ENCODE results near the gene DMTF1. TPM values are rescaled to one million over a fixed set of nuclear protein-coding genes. Genes with fewer than 3 reads are reported as not detected.
"Not testable (repeated sequence)": the region's sequence is repeated elsewhere in the genome, so short reads cannot be mapped to it uniquely, and the experiment has no call there.

Gene DMTF1, protein sequence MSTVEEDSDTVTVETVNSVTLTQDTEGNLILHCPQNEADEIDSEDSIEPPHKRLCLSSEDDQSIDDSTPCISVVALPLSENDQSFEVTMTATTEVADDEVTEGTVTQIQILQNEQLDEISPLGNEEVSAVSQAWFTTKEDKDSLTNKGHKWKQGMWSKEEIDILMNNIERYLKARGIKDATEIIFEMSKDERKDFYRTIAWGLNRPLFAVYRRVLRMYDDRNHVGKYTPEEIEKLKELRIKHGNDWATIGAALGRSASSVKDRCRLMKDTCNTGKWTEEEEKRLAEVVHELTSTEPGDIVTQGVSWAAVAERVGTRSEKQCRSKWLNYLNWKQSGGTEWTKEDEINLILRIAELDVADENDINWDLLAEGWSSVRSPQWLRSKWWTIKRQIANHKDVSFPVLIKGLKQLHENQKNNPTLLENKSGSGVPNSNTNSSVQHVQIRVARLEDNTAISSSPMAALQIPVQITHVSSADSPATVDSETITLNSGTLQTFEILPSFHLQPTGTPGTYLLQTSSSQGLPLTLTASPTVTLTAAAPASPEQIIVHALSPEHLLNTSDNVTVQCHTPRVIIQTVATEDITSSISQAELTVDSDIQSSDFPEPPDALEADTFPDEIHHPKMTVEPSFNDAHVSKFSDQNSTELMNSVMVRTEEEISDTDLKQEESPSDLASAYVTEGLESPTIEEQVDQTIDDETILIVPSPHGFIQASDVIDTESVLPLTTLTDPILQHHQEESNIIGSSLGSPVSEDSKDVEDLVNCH
- polyA plus RNA-seq = 10 to 100 TPM; 18.9 to 37.6 TPM

DNA sequence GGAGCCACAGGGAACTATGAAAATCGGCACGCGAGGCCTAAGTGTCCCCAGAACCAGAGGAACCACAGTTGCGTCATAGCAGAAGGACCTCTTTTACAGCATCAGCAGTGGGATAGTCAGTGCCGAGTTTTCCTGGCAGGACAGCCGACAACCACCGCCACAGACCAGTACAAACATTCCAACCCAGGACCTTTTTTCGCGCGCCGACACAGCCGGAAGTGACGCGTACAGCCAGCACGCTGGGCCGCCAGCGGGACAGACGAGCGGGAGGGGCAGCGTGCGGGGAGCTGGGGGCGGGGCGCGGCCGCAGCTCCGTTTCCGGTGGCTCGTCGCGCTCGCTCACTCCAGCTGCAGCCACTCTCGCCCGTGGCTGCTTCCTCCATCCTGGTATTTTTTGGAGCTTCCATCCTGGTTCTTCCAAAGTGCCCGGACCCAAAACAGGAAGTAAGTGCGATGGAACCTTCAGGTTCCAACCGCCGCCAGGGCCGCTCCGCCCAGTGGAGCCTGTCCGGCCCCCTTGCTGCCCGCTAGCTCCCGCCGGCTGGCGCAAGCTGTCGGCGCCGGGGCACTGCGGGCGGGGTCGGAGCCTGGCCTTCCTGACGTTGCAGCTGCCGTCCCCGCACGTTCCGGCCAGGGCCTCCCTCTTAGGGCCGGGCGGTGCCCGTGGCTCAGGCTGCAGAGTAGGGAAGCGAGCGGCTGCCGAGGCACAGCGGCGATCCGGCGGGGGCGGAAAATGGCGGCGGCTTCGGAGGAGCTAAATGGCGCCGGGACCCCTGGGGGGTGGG lies at the start of gene DMTF1:
TSS of gene DMTF1 (plus strand) at position 342 of the 785 bp plus-strand sequence. CDS start 12,489 bp downstream, outside the sequence.
- Histone ChIP-seq H3K4me3 (ENCODE audit: low read depth in 1 of 2, low read length in 2 of 2) (peak within 1 kb of the TSS; percentile 75 to 90), H3K9me3 (ENCODE audit: control insufficient read depth in 2 of 2, insufficient read depth in 1 of 2, low read depth in 1 of 2, low read length in 1 of 2) (no peaks in the 10 kb centered on the region), H3K27ac (ENCODE audit: low read depth in 2 of 2, low read length in 1 of 2) (peak within 1 kb of the TSS; percentile 94 to 96), H3K36me3 (ENCODE audit: control insufficient read depth in 2 of 2, insufficient read depth in 2 of 2, low read length in 1 of 2) (no peaks in the 10 kb centered on the region), H3K4me1 (ENCODE audit: control insufficient read depth in 2 of 2, insufficient read depth in 2 of 2, low read length in 1 of 2) (no peaks in the 10 kb centered on the region), H3K27me3 (ENCODE audit: control insufficient read depth in 1 of 2, insufficient read depth in 2 of 2, low read length in 2 of 2) (no peaks in the 10 kb centered on the region)
- 1% methylated on average over 71 of the region's 71 CpGs for WGBS, 2 donors

DNA sequence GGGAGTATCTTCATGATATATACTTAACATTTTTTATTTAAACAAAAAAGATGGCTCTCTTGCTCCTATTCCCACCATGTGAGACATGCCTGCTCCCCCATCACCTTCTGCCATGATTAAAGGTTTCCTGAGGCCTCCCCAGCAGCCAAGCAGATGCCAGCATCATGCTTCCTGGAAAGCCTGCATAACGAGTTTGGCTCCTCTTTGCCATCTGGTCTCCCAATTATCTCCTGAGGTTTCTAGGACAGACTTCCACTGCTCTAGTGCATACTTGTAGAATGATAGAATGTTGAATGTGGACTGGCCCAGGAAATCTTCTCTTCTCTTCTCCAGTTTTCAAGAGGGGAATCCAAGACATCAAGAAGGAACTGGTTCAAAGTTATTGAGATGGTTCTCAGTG lies 46.9 kb upstream of the DMTF1 start:
- Histone ChIP-seq H3K4me1 (ENCODE audit: control insufficient read depth in 2 of 2, insufficient read depth in 2 of 2, low read length in 1 of 2) (no peaks in the 10 kb centered on the region), H3K27ac (ENCODE audit: low read depth in 2 of 2, low read length in 1 of 2) (no peak overlapping the region), H3K9me3 (ENCODE audit: control insufficient read depth in 2 of 2, insufficient read depth in 1 of 2, low read depth in 1 of 2, low read length in 1 of 2) (no peaks in the 10 kb centered on the region), H3K4me3 (ENCODE audit: low read depth in 1 of 2, low read length in 2 of 2) (no peak overlapping the region), H3K36me3 (ENCODE audit: control insufficient read depth in 2 of 2, insufficient read depth in 2 of 2, low read length in 1 of 2) (no peaks in the 10 kb centered on the region), H3K27me3 (ENCODE audit: control insufficient read depth in 1 of 2, insufficient read depth in 2 of 2, low read length in 2 of 2) (peaks cover 0 to 2% of the 10 kb centered on the region in 2 donors)
- 50 to 57% methylated on average over 1 of the region's 1 CpG for WGBS, 2 donors

DNA sequence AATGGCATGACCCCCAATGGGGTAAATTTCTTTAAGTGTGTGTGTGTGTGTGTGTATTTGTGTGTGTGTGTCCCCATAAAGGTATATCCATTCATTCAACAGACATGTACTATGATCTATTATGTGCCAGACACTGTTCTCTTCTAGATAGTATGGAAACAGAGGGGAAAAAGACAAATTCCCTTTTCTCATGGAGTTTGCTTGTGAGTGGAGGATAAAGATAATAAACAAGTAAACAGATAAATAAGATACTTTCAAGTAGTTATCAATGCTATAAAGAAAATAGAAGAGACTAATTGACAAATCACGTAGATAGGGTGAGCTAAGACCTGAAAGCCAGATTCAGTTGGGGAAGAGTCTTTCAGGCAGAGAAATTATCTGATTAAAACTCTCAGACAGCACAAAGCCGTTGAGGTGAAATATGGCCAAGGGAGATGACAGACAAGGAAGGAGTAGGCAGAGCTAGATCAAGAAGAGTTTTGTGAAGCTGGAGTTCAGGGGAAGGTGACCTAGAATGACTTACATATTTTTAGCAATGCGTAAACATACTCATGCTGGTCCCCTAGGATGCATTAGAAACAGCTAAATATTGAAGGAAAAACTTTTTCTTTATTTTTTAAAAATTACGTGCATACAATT lies 45.2 kb upstream of the DMTF1 start:
- H3K9me3 ChIP-seq (ENCODE audit: control insufficient read depth in 2 of 2, insufficient read depth in 1 of 2, low read depth in 1 of 2, low read length in 1 of 2) = no peaks in the 10 kb centered on the region
- no peak overlapping the region for H3K27ac ChIP-seq (ENCODE audit: low read depth in 2 of 2, low read length in 1 of 2)
- no peaks in the 10 kb centered on the region for H3K27me3 ChIP-seq (ENCODE audit: control insufficient read depth in 1 of 2, insufficient read depth in 2 of 2, low read length in 2 of 2)
- 65 to 72% methylated on average over 4 of the region's 4 CpGs for WGBS, 2 donors
- H3K4me3 ChIP-seq (ENCODE audit: low read depth in 1 of 2, low read length in 2 of 2) = no peak overlapping the region
- H3K36me3 ChIP-seq (ENCODE audit: control insufficient read depth in 2 of 2, insufficient read depth in 2 of 2, low read length in 1 of 2) = no peaks in the 10 kb centered on the region
- no peaks in the 10 kb centered on the region for H3K4me1 ChIP-seq (ENCODE audit: control insufficient read depth in 2 of 2, insufficient read depth in 2 of 2, low read length in 1 of 2)

DNA sequence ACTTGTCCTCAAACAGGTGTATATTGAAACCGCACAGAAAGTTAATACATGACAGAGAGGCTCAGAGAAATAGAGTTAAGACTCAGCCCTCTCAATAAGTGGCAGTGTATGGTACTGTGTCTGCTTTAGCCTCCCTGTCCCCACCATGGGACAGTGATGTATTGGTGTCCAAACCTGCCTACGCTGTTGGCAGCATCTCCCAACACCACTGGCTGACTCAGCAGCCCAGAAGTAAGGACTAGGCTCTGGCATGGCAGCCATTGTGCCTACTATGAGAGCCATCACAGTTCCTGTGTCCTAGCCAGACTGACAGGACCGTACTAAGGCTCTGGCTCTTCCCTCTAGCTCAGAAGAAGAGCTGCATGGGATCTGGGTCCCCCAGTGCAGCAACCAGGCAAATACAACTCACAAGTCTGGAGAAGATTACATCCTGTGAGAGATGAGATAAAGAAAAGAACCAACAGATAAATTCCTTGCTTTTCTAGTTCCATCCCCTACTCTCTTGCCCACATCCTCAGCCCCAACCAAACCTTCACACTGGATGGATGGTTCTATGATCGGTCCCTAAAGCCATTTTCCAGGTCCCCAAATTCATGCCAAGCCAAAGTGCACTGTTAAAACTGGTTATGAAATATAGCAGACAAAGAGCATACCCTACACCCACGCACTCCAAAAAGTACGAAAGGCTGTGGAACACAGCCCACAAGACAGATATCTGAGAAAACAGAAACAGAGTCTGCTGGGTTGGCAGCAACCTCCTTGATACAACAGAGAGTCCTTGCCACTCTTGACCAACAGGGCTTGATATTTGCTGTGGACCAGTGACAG lies 44.1 kb upstream of the DMTF1 start:
- WGBS, 2 donors = 78 to 82% methylated on average over 6 of the region's 6 CpGs
- Histone ChIP-seq H3K4me1 (ENCODE audit: control insufficient read depth in 2 of 2, insufficient read depth in 2 of 2, low read length in 1 of 2) (no peaks in the 10 kb centered on the region), H3K4me3 (ENCODE audit: low read depth in 1 of 2, low read length in 2 of 2) (no peak overlapping the region), H3K27me3 (ENCODE audit: control insufficient read depth in 1 of 2, insufficient read depth in 2 of 2, low read length in 2 of 2) (no peaks in the 10 kb centered on the region), H3K36me3 (ENCODE audit: control insufficient read depth in 2 of 2, insufficient read depth in 2 of 2, low read length in 1 of 2) (no peaks in the 10 kb centered on the region), H3K9me3 (ENCODE audit: control insufficient read depth in 2 of 2, insufficient read depth in 1 of 2, low read depth in 1 of 2, low read length in 1 of 2) (no peaks in the 10 kb centered on the region), H3K27ac (ENCODE audit: low read depth in 2 of 2, low read length in 1 of 2) (no peak overlapping the region)

DNA sequence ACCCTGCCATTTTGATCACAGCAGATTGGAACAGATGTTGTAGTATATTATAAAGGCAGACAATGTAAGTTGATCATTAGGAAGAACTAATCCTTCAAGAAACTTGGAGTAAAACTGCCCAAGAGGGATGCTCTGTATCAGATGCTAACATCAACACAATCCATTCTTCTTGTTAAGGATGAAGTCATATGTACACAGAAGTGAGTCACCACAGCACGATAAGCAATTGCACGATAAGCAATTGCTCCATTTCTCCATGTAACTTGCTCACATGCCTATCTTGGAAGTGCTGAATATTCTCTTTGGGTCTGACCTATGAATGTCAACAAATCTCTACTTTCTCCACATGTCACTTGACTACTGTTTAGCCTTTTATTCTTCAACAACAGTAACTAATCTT lies 41.5 kb upstream of the DMTF1 start:
- 37 to 45% methylated on average over 2 of the region's 2 CpGs for WGBS, 2 donors
- H3K4me3 ChIP-seq (ENCODE audit: low read depth in 1 of 2, low read length in 2 of 2) = no peak overlapping the region
- no peaks in the 10 kb centered on the region for H3K4me1 ChIP-seq (ENCODE audit: control insufficient read depth in 2 of 2, insufficient read depth in 2 of 2, low read length in 1 of 2)
- no peak overlapping the region for H3K27ac ChIP-seq (ENCODE audit: low read depth in 2 of 2, low read length in 1 of 2)
- no peaks in the 10 kb centered on the region for H3K27me3 ChIP-seq (ENCODE audit: control insufficient read depth in 1 of 2, insufficient read depth in 2 of 2, low read length in 2 of 2)
- no peaks in the 10 kb centered on the region for H3K9me3 ChIP-seq (ENCODE audit: control insufficient read depth in 2 of 2, insufficient read depth in 1 of 2, low read depth in 1 of 2, low read length in 1 of 2)
- no peaks in the 10 kb centered on the region for H3K36me3 ChIP-seq (ENCODE audit: control insufficient read depth in 2 of 2, insufficient read depth in 2 of 2, low read length in 1 of 2)

DNA sequence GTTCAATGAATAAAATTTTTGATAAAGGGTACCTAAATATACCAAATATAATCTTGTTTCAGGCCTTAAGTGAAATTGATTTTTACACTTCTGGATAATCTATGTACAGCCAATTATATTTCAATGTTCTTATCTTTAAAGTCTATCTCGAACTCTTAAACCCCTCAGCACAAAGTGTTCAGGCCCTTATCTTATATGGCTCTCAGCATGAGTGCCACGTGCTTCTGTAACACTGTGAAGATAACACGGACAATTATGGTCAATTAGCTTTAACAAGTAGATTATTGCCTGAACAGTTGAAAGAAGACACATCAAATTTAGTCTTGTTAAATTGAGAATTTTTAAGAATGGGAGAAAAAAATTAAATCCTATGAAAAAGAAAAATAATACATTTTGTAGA lies 40.4 kb upstream of the DMTF1 start:
- 55 to 75% methylated on average over 3 of the region's 3 CpGs for WGBS, 2 donors
- Histone ChIP-seq H3K4me1 (ENCODE audit: control insufficient read depth in 2 of 2, insufficient read depth in 2 of 2, low read length in 1 of 2) (no peaks in the 10 kb centered on the region), H3K27me3 (ENCODE audit: control insufficient read depth in 1 of 2, insufficient read depth in 2 of 2, low read length in 2 of 2) (no peaks in the 10 kb centered on the region), H3K9me3 (ENCODE audit: control insufficient read depth in 2 of 2, insufficient read depth in 1 of 2, low read depth in 1 of 2, low read length in 1 of 2) (no peaks in the 10 kb centered on the region), H3K36me3 (ENCODE audit: control insufficient read depth in 2 of 2, insufficient read depth in 2 of 2, low read length in 1 of 2) (no peaks in the 10 kb centered on the region), H3K4me3 (ENCODE audit: low read depth in 1 of 2, low read length in 2 of 2) (no peak overlapping the region), H3K27ac (ENCODE audit: low read depth in 2 of 2, low read length in 1 of 2) (no peak overlapping the region)

DNA sequence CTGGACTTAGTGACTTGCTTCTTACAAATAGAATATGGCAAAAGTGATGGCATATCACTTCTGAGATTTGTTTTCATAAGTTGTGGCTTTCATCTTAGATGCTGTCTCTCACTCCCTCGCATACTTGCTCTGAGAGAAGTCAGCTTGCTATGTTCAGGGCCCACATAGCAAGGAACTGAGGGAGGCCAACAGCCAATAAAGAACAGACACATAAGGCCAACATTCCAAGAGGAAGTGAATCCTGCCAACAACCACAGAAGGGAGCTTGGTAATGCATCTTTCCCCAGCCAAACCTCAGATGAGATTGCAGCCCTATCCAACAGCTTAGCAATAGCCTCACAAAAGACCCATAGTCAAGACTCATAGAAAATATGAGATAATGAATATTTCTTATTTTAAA lies 39.2 kb upstream of the DMTF1 start:
- Histone ChIP-seq H3K27me3 (ENCODE audit: control insufficient read depth in 1 of 2, insufficient read depth in 2 of 2, low read length in 2 of 2) (no peaks in the 10 kb centered on the region), H3K9me3 (ENCODE audit: control insufficient read depth in 2 of 2, insufficient read depth in 1 of 2, low read depth in 1 of 2, low read length in 1 of 2) (no peaks in the 10 kb centered on the region), H3K27ac (ENCODE audit: low read depth in 2 of 2, low read length in 1 of 2) (no peak overlapping the region), H3K4me3 (ENCODE audit: low read depth in 1 of 2, low read length in 2 of 2) (no peak overlapping the region), H3K4me1 (ENCODE audit: control insufficient read depth in 2 of 2, insufficient read depth in 2 of 2, low read length in 1 of 2) (no peaks in the 10 kb centered on the region), H3K36me3 (ENCODE audit: control insufficient read depth in 2 of 2, insufficient read depth in 2 of 2, low read length in 1 of 2) (no peaks in the 10 kb centered on the region)
- 86 to 92% methylated on average over 1 of the region's 1 CpG for WGBS, 2 donors

DNA sequence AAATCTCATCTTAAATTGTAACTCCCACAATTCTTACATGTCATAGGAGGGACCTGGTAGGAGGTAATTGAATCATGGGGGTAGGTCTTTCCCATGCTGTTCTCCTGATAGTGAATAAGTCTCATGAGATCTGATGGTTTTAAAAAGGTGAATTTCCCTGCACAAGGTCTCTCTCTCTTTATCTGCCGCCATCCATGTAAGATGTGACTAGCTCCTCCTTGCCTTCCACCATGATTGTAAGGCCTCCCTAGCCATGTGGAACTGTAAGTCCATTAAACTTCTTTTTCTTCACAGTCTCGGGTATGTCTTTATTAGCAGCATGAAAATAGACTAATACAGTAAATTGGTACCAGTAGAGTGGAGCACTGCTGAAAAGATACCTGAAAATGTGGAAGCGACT lies 38.3 kb upstream of the DMTF1 start:
- not testable (repeated sequence) for H3K27me3 ChIP-seq (ENCODE audit: control insufficient read depth in 1 of 2, insufficient read depth in 2 of 2, low read length in 2 of 2); H3K27ac ChIP-seq (ENCODE audit: low read depth in 2 of 2, low read length in 1 of 2); H3K9me3 ChIP-seq (ENCODE audit: control insufficient read depth in 2 of 2, insufficient read depth in 1 of 2, low read depth in 1 of 2, low read length in 1 of 2); H3K36me3 ChIP-seq (ENCODE audit: control insufficient read depth in 2 of 2, insufficient read depth in 2 of 2, low read length in 1 of 2); H3K4me3 ChIP-seq (ENCODE audit: low read depth in 1 of 2, low read length in 2 of 2); H3K4me1 ChIP-seq (ENCODE audit: control insufficient read depth in 2 of 2, insufficient read depth in 2 of 2, low read length in 1 of 2)
- WGBS, 2 donors = 85 to 90% methylated on average over 3 of the region's 3 CpGs
